ENCODE measurements around the gene ZNF280A.
"Not testable (repeated sequence)": the region's sequence is repeated elsewhere in the genome, so short reads cannot be mapped to it uniquely, and the experiment has no call there.

The ZNF280A gene

DNA sequence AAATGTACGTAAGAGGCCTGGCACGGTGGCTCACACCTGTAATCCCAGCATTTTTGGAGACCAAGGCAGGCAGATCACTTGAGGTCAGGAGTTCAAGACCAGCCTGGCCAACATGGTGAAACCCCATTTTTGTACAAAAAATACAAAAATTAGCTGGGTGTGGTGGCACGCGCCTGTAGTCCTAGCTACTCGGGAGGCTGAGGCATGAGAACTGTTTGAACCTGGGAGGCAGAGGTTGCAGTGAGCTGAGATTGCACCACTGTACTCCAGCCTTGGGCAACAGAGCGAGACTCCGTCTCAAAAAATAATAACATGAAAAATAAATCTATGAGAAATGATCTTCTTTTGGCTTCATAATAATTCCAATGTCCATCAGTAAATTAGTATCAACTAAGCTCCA is 9.2 kb downstream of the ZNF280A start:
- DNase-seq, result not testable (repeated sequence)

DNA sequence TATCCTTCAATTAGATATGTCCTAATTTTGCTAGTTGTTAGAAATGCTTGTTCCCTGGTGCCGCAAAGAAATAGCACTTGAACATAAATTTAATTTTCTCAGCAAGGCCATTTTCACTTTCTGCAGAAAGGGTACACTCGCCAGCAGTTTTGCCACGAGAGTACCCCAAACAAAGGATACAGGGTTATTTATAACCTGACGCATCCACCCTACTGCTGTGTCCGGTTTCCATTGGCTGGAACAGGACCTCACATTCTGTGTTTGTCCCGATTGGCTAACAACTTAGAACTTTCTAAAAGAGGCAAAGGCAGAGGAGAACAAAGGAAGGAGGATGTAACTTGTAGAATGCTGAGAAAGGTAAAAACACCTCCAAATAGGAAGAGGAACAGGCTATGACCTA is 10.2 kb downstream of the ZNF280A start:
- not testable (repeated sequence) for DNase-seq

GRCh38 chr22:22508274-22509176 is 11.5 kb downstream of the ZNF280A start, which contains the start of gene ZNF280B:
Gene ZNF280B (minus strand): TSS chr22:22508742. CDS start chr22:22489398, 19,344 bp downstream.
- peak; percentile 84 for DNase-seq

- no peak for DNase-seq
Measured at GRCh38 chr22:22507743-22508273, 12.3 kb downstream of the ZNF280A start.

- no peak for DNase-seq
Measured at GRCh38 chr22:22506736-22507135, 13.3 kb downstream of the ZNF280A start.

- no peak for DNase-seq
Measured at GRCh38 chr22:22498267-22498666, 21.8 kb downstream of the ZNF280A start.

- not testable (repeated sequence) for DNase-seq
Measured at GRCh38 chr22:22491589-22491988, 28.5 kb downstream of the ZNF280A start.

GRCh38 chr22:22488736-22489135 is 31.3 kb downstream of the ZNF280A start:
- DNase-seq, result no peak

DNA sequence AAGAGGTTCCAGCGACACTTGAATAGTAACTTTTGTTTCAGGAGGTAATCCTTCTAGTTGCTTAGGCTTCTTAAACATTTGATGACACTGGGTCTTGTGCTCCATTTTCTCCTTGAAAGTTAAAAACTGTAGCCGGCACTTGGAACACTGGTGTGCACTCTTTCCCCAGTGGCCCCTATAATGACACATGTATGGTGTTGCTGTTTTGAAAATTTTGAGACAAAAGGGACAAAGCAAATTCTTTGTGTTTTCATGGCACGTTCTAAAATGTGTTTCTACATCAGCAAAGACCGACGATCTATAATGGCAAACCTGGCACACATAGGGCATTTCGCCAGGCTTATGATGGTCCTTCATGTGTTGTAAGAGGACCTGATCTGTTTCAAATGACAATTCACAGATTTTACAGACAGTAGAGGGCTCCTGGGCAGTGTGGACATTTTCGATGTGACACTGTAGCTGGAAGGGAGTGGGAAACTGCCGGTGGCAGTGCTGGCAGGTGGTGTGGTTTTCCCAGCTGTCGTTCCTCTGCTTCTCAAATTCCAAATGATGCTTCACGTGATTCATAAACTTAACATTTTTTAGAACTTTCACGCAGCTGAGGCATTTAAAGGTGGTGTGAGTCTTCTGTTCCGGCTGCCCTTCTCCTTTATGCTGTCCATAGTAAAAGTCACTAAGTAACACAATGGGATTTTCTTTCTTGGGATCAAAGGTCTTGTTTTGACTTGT is 32.0 kb downstream of the ZNF280A start:
- DNase-seq, result no peak

DNA sequence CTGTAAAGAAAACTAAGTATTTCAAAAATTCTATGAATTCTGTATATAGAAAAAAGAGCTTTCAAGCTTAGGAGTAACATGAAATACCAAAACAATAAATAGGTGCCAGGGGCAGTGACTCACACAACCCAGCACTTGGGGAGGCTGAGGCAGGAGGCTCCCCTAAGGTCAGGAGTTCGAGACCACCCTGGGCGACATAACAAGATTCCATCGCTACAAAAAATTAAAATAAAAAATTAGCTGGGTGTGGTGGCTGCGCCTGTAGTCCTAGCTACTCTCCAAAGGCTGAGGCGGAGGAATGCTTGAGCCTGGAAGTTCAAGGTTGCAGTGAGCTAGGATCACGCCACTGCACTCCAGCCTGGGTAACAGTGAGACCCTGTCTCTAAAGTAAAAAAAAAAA is 33.0 kb downstream of the ZNF280A start:
- DNase-seq, result no peak

- no peak for DNase-seq
Measured at GRCh38 chr22:22486132-22486899, 33.8 kb downstream of the ZNF280A start.

- no peak for DNase-seq
Measured at GRCh38 chr22:22485524-22485923, 34.5 kb downstream of the ZNF280A start.

DNA sequence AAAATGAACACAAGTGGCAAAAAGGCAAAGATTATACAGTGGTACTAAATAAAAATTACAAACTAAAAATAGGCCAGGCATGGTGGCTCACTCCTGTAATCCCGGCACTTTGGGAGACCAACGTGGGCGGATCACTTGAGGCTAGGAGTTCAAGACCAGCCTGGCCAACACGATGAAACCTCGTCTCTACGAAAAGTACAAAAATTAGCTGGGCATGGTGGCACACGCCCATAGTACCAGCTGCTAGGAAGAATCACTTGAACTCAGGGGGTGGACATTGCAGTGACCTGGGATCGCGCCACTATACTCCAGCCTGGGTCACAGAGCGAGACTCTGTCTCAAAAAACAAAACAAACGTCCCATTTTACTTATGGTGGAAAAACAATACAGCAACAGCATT is 36.0 kb downstream of the ZNF280A start:
- DNase-seq, result no peak

- no peak for DNase-seq
Measured at GRCh38 chr22:22480940-22481339, 39.1 kb downstream of the ZNF280A start.

DNA sequence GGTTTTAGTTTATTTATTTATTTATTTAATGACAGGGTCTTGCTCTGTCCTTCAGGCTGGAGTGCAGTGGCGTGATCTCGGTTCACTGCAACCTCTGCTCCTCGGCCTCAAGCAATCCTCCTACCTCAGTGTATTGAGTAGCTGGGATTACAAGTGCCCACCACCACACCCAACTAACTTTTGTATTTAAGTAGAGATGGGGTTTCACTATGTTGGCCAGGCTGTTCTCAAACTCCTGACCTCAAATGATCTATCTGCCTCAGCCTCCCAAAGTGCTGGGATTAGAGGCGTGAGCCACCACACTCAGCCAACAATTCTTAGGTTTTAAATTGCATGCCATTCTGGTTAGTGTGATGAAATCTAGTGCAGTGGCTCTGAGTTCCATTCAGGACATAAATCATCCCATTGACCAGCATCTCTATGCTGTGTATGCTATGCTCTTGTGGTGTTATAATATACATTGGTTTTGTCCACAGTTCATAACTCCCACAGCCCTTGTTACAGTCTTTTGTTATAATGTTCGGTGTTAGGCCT is 40.0 kb downstream of the ZNF280A start:
- no peak for DNase-seq

DNA sequence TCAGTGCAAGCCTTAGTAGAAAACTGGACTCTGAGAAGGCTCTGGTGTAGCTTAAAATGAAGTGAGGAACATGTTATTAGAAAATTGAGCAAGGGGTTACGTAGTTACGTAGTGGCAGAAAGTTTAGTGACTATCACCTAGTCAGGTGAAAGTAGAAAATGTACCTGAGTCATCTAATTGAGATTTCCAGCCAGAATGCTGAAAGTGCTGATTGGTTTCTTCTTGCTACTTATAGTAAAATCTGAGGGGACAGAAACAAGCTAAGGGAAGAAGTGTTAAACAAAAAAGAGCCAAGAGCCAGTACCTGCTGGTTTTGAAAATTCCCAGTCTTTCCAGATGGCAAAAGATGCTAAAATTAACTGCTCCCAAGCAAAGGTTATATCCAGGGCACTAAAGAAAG is 41.0 kb downstream of the ZNF280A start:
- no peak for DNase-seq

DNA sequence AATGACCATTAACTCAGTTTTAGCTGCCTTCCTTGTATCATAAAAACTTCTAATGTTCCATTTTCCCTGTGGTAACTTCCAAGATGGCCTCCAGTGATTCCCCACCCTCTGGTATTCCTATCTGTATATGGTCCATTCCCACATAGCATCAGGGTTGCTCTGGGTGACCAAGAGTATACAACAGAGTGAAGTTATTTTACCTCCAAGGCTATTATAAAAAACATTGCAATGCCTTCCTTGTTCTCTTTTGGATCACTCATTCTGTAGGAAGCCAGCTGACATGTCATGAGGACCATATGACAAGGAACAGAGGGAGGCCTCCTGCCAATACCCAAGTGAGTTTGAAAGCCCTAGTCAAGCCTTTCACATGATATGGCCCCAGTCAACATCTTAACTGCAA is 41.6 kb downstream of the ZNF280A start:
- DNase-seq, result no peak

DNA sequence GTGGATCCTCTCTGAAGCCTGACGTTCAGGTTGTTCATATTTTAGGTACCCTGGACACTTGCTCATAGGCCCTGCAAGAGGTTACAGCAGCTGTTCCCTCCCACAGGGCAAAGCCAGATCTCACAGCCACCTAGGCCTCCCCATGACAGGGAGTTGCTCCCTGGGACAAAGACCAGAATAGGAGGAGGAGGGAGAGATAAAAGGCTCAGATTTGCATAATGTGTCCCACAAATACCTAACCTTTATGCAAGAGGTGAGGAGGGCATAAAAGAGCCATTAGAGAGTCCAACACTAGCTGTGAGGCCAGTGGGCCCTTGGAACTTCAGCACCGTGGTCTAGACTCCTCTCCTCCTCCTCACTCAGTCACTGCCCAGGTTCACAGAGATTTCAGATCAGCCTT is 45.3 kb downstream of the ZNF280A start:
- no peak for DNase-seq

- DNase-seq, result not testable (repeated sequence)
Measured at GRCh38 chr22:22471104-22471503, 49.0 kb downstream of the ZNF280A start.

- no peak for DNase-seq
Measured at GRCh38 chr22:22469527-22469926, 50.5 kb downstream of the ZNF280A start.

- not testable (repeated sequence) for DNase-seq
Measured at GRCh38 chr22:22468794-22469469, 51.1 kb downstream of the ZNF280A start.

DNA sequence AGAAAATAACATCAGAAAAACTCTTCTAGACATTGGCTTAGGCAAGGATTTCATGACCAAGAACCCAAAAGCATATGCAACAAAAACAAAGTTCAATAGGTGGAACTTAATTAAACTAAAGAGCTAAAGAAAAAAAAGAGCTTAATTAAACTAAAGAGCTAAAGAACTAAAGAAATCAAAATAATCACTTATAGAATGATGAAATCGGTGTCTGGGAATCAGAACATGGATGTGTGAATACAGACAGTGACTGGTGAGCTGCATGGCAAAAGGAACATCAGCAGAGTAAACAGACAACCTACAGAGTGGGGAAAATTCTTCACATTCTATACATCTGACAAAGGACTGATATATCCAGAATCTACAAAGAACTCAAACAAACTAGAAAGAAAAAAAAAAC is 53.0 kb downstream of the ZNF280A start:
- DNase-seq, result no peak
